IMR-90 (cell line): ENCODE data around the gene ACCSL. TPM values are rescaled to one million over a fixed set of nuclear protein-coding genes. Genes with fewer than 3 reads are reported as not detected.

ENCODE experiments used
- ATAC-seq: fragments of 200-7000 bp; cut with Tn5 transposase; 2 replicates; pipeline ENCODE4 v1.9.1; 2020; ENCODE audit warnings: low read depth, mild to moderate bottlenecking, moderate library complexity
- BruUV-seq: library from RNA; stranded (reverse); fragments of 400-500 nt; replicated peaks from 2 replicates; lab custom pipeline; 2021; lab: Mats Ljungman, UMichigan
- CTCF ChIA-PET: fragments of 300-600 bp; formaldehyde crosslinking; extraction: SDS; loops from one replicate; lab custom pipeline; 2021; ENCODE audit warnings: antibody characterized with exemption; lab: Yijun Ruan, JAX
- POLR2A ChIA-PET: fragments of 300-600 bp; sonication (Branson Sonifier 250); formaldehyde crosslinking; loops from one replicate; lab custom pipeline; 2022; ENCODE audit warnings: antibody characterized with exemption; ENCODE audit not compliant: unreplicated experiment; lab: Charles Lee
- DNase-seq: peaks from one replicate; pipeline ENCODE4 v3.0.0; 2013
- H2AFZ ChIP-seq: replicated peaks from 2 replicates; pipeline ENCODE3; 2013; ENCODE audit warnings: low read length, mild to moderate bottlenecking; ENCODE audit not compliant: poor library complexity
- H2AK5ac ChIP-seq: 2 replicates; pipeline ENCODE4 v1.6.1; 2013; ENCODE audit warnings: low read depth, low read length, inconsistent platforms
- H2AK9ac ChIP-seq: replicated peaks from 2 replicates; pipeline ENCODE3; 2013; ENCODE audit warnings: mild to moderate bottlenecking, low read depth, low read length, moderate library complexity; ENCODE audit not compliant: poor library complexity
- H2BK120ac ChIP-seq: 2 replicates; pipeline ENCODE4 v1.6.1; 2013; ENCODE audit warnings: low read depth, low read length, inconsistent platforms
- H2BK15ac ChIP-seq: 3 replicates; pipeline ENCODE4 v1.6.1; 2013; ENCODE audit warnings: low read depth, low read length, inconsistent platforms
- H2BK20ac ChIP-seq: 2 replicates; pipeline ENCODE4 v1.6.1; 2013; ENCODE audit warnings: low read depth, mild to moderate bottlenecking, inconsistent platforms, low read length, moderate library complexity
- H2BK5ac ChIP-seq: 2 replicates; pipeline ENCODE4 v1.6.1; 2013; ENCODE audit warnings: mild to moderate bottlenecking, low read depth, low read length, inconsistent platforms; ENCODE audit not compliant: poor library complexity, severe bottlenecking
- H3K14ac ChIP-seq: replicated peaks from 2 replicates; pipeline ENCODE4 v1.6.1; 2013; ENCODE audit warnings: low read depth, low read length, inconsistent platforms
- H3K18ac ChIP-seq: 2 replicates; pipeline ENCODE4 v1.6.1; 2013; ENCODE audit warnings: low read depth, low read length, control low read depth
- H3K23ac ChIP-seq: 2 replicates; pipeline ENCODE4 v1.6.1; 2013; ENCODE audit warnings: low read depth, low read length, inconsistent platforms
- H3K27ac ChIP-seq: 2 replicates; pipeline ENCODE4 v1.5.1; 2013; ENCODE audit warnings: mild to moderate bottlenecking, control low read depth, low read length; ENCODE audit not compliant: insufficient read depth
- H3K27me3 ChIP-seq: 2 replicates; pipeline ENCODE4 v1.6.1; 2013; ENCODE audit warnings: low read length; ENCODE audit not compliant: control insufficient read depth, insufficient read depth
- H3K36me3 ChIP-seq: 2 replicates; pipeline ENCODE4 v1.6.1; 2013; ENCODE audit warnings: low read length, mixed read lengths; ENCODE audit not compliant: control insufficient read depth, insufficient read depth
- H3K4ac ChIP-seq: 2 replicates; pipeline ENCODE4 v1.6.1; 2013; ENCODE audit warnings: low read depth, low read length, inconsistent platforms
- H3K4me1 ChIP-seq: 2 replicates; pipeline ENCODE4 v1.6.1; 2013; ENCODE audit warnings: low read length, mixed read lengths; ENCODE audit not compliant: control insufficient read depth, insufficient read depth
- H3K4me2 ChIP-seq: 2 replicates; pipeline ENCODE4 v1.6.1; 2013; ENCODE audit warnings: low read depth, mild to moderate bottlenecking, control low read depth, low read length, moderate library complexity
- H3K4me3 ChIP-seq: 2 replicates; pipeline ENCODE4 v1.5.1; 2013; ENCODE audit warnings: low read depth, mild to moderate bottlenecking, control low read depth, low read length, moderate library complexity; ENCODE audit not compliant: insufficient read depth
- H3K56ac ChIP-seq: 2 replicates; pipeline ENCODE4 v1.6.1; 2013; ENCODE audit warnings: low read length, inconsistent platforms; ENCODE audit not compliant: insufficient read depth; ENCODE audit errors: extremely low read depth
- H3K79me1 ChIP-seq, 2 experiments: 2 replicates each; pipeline ENCODE4 v1.6.1; 2013; ENCODE audit warnings: low read length in 2 of 2, inconsistent platforms in 1 of 2, low read depth in 1 of 2
- H3K9ac ChIP-seq: 2 replicates; pipeline ENCODE4 v1.6.1; 2013; ENCODE audit warnings: low read depth, low read length, control low read depth
- H3K9me1 ChIP-seq: 2 replicates; pipeline ENCODE4 v1.6.1; 2013; ENCODE audit warnings: low read length, inconsistent platforms; ENCODE audit not compliant: insufficient read depth
- H3K9me3 ChIP-seq: 2 replicates; pipeline ENCODE4 v1.6.1; 2013; ENCODE audit warnings: low read length; ENCODE audit not compliant: control insufficient read depth, insufficient read depth
- H4K20me1 ChIP-seq: 2 replicates; pipeline ENCODE4 v1.6.1; 2013; ENCODE audit warnings: low read length, inconsistent platforms; ENCODE audit not compliant: insufficient read depth
- H4K5ac ChIP-seq: 2 replicates; pipeline ENCODE4 v1.6.1; 2013; ENCODE audit warnings: mild to moderate bottlenecking, low read depth, low read length, control low read depth
- H4K8ac ChIP-seq, 2 experiments: 2 replicates each; pipeline ENCODE4 v1.6.1; 2013; ENCODE audit warnings: low read depth in 2 of 2, low read length in 2 of 2, control low read depth in 1 of 2, inconsistent platforms in 1 of 2
- H4K91ac ChIP-seq: 2 replicates; pipeline ENCODE4 v1.6.1; 2013; ENCODE audit warnings: low read depth, low read length, inconsistent platforms; ENCODE audit not compliant: insufficient read depth
- BHLHE40 ChIP-seq: fragments of 150-350 bp; IDR thresholded peaks from 2 replicates; pipeline ENCODE4 v1.6.1; 2016; ENCODE audit warnings: mild to moderate bottlenecking, low read depth, low read length
- CHD1 ChIP-seq: IDR thresholded peaks from 2 replicates; pipeline ENCODE4 v1.6.1; 2012; ENCODE audit warnings: low read depth, low read length, improper control_type of control experiment
- RCOR1 ChIP-seq: IDR thresholded peaks from 2 replicates; pipeline ENCODE4 v1.6.1; 2012; ENCODE audit warnings: mild to moderate bottlenecking, low read length, improper control_type of control experiment; ENCODE audit not compliant: insufficient replicate concordance
- SMC3 ChIP-seq: fragments of 150-350 bp; IDR thresholded peaks from 2 replicates; pipeline ENCODE4 v1.6.1; 2016; ENCODE audit warnings: low read depth, mild to moderate bottlenecking, antibody characterized with exemption, low read length, moderate library complexity
- WGBS, 2 experiments: methylation state at CpG; one replicate each; pipeline versions ENCODE4 v1.1.5 to v1.1.7; 2013; ENCODE audit warnings: missing lambda C conversion rate in 2 of 2; ENCODE audit not compliant: insufficient read length in 1 of 2; ENCODE audit errors: extremely low coverage in 2 of 2; 5-methylcytosine and 5-hydroxymethylcytosine counted together
- dilution Hi-C: fragments of 300-500 bp; cut with HindIII; formaldehyde crosslinking; loops from one replicate; pipeline ENCODE4 v1.14.3; 2018; ENCODE audit warnings: low sequenced_read_pairs; ENCODE audit not compliant: unreplicated experiment
- in situ Hi-C: fragments of 300-500 bp; cut with MboI; formaldehyde crosslinking; loops from 3 replicates; pipeline ENCODE4 v1.14.3; 2019; ENCODE audit warnings: low sequenced_read_pairs, inconsistent platforms, mixed read lengths
- intact Hi-C: fragments of 100-400 bp; cut with micrococcal nuclease; formaldehyde crosslinking; loops from 2 replicates; pipeline ENCODE4 v1.10.0; 2022
- polyA plus RNA-seq, 3 experiments: library from polyadenylated mRNA; depleted of rRNA; stranded (reverse); fragments of >200 nt; gene quantifications; 2 replicates each; pipeline ENCODE4 v1.2.3, GENCODE V29; 2012; ENCODE audit warnings: low replicate concordance in 1 of 3
- total RNA-seq: library from RNA; depleted of rRNA; stranded (reverse); fragments of >200 nt; gene quantifications from 2 replicates; pipeline ENCODE4 v1.2.3, GENCODE V29; 2012
- TF ChIP-seq, protein P1 (sequence below): fragments of 150-350 bp; IDR thresholded peaks from 2 replicates; pipeline ENCODE4 v1.6.1; 2017; ENCODE audit warnings: mild to moderate bottlenecking, antibody characterized with exemption, low read length, low read depth

Gene ACCSL
- total and polyA plus RNA-seq, 2 of the 4 experiments (the other 2 are of a cell fraction): not detected

DNA sequence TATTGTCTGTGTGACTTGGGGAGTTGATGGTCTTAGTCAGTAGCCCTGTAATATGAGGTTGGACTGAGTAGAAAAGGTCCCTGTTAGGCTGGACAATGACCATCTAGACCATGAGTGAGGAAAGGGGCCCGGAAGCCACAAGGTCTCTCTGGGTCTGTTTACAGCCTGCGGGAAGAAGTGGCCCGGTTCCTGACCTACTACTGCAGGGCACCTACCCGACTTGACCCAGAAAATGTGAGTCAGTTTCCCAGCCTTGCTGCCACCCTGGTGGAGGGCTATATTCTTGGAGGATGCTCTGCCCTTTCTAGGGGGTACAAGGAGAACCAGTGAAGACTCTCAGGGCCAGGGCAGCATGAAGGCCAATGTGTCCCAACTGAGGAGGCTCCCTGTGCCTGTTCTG, 3.4 kb downstream of the ACCSL start:
- WGBS, 2 experiments: 70% methylated on average over 2 of the region's 4 CpGs; no CpG with 5 or more reads in 1 of the 2 experiments
- Histone ChIP-seq H2BK120ac (no peak overlapping the region), H3K56ac (no peak overlapping the region), H3K4me2 (no peak overlapping the region), H4K5ac (no peak overlapping the region), H2AFZ (no peak overlapping the region), H3K36me3 (no peaks in the 10 kb centered on the region), H2AK9ac (no peak overlapping the region), H3K27me3 (peaks cover 14% of the 10 kb centered on the region), H3K4ac (no peak overlapping the region), H4K91ac (no peak overlapping the region), H2BK5ac (no peak overlapping the region), H3K14ac (no peak overlapping the region), H3K18ac (no peak overlapping the region), H2BK20ac (no peak overlapping the region), H4K20me1 (no peaks in the 10 kb centered on the region), H3K27ac (no peak overlapping the region), H3K23ac (no peak overlapping the region), H3K9ac (no peak overlapping the region), H2AK5ac (no peak overlapping the region), H3K9me3 (no peaks in the 10 kb centered on the region), H4K8ac (no peak overlapping the region), H3K79me1 (no peaks in the 10 kb centered on the region), H2BK15ac (no peak overlapping the region), H3K9me1 (no peaks in the 10 kb centered on the region), H3K4me3 (no peak overlapping the region), H3K4me1 (no peaks in the 10 kb centered on the region)
- intact Hi-C loops: no loop called here
- TF ChIP-seq RCOR1: no peak
- no peak for TF ChIP-seq CHD1
- no peak for TF ChIP-seq SMC3
- TF ChIP-seq, protein P1, sequence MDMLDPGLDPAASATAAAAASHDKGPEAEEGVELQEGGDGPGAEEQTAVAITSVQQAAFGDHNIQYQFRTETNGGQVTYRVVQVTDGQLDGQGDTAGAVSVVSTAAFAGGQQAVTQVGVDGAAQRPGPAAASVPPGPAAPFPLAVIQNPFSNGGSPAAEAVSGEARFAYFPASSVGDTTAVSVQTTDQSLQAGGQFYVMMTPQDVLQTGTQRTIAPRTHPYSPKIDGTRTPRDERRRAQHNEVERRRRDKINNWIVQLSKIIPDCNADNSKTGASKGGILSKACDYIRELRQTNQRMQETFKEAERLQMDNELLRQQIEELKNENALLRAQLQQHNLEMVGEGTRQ: no peak
- TF ChIP-seq BHLHE40: no peak
- DNase-seq (no peak), ATAC-seq (no peak)
- dilution Hi-C loops: no loop called here
- ChIA-PET CTCF (no interaction called here), POLR2A (no interaction called here)
- in situ Hi-C loops: no loop called here
- BruUV-seq: no TSS peak
